Left renal pelvis (tissue), 4 donors: ENCODE data around the gene STON1. TPM values are rescaled to one million over a fixed set of nuclear protein-coding genes. Genes with fewer than 3 reads are reported as not detected.
A peak's percentile ranks its signal among the peaks of the same experiment; 100 is the strongest.
"Not testable (repeated sequence)": the region's sequence is repeated elsewhere in the genome, so short reads cannot be mapped to it uniquely, and the experiment has no call there.

ENCODE experiments used
- DNase-seq, 4 donors: peaks; one replicate each; pipeline ENCODE4 v3.0.0-alpha.2; 2013; ENCODE audit warnings: low read depth in 4 of 4, low spot score in 3 of 4
- polyA plus RNA-seq, 4 donors: library from polyadenylated mRNA; unstranded; fragments of 120-200 nt; gene quantifications; one replicate each; pipeline ENCODE4 v1.2.1, GENCODE V29; 2013; ENCODE audit not compliant: insufficient read length in 4 of 4

The STON1 gene
- polyA plus RNA-seq, 4 donors, result 22.8 to 42.7 (median 35.6) TPM

- no peak for DNase-seq
Observed at GRCh38 chr2:48568547-48568946, 38.6 kb downstream of the STON1 start.

GRCh38 chr2:48569433-48569832, 39.5 kb downstream of the STON1 start:
- no peak for DNase-seq

DNA sequence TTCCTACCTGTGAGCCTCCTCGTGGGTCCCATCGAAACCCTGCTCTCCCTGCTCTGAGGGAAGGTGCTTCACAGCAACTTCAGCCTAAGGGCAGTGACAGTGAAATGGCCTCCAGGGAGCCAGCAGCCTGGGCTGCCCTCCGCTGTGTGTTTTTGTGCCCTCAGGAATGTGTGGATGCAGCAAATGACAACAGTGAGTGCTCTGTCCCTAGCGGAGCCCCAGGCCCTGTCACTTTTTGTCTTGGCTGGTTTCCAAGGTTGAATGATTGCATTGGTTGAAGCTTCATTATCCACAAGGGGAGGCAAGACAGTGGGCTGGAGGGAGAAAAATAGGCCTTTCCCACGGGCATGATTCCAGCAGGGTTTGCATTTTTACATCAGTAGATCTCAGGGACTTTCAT, 42.9 kb downstream of the STON1 start:
- DNase-seq, result no peak

DNA sequence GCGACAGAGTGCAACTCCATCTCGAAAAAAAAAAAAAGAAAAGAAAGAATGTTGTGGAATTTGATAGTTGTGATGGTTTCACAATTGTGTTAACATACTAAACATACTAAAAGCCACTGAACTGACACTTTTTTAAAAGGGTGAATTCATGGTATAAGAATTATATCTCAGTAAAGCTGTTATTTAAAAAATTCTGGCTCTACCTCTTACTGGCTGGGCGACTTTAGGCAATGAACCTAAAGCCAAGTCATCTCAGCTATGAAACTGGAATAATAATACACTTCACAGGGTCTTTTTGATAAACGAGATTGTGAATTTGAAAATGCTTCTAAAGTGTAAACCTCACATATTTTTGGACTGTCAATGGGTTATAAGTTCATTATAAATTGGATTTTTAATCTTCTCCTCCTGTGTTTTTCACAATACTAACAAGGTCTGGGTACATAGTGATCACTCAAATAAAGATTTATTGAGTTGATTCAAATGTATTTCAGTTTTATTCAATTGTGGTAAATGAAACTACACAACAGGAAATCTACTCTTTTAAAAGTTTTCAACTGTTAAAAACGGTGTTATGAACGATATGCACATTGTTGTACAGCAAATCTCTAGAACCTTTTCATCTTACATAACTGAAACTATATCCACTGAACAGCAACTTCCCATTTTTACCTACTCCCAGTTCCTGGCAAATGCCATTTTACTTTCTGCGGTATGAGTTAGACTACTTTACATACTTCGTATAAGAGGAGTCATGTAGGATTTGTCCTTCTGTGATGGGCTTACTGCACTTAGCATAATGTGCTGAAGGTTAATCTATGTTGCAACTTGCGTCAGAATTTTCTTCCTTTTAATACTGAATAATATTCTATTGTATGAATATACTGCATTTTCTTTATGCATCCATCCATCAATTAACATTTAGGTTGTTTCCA, 44.7 kb downstream of the STON1 start:
- DNase-seq, result no peak

- no peak for DNase-seq
Observed at GRCh38 chr2:48578313-48578712, 48.4 kb downstream of the STON1 start.

DNA sequence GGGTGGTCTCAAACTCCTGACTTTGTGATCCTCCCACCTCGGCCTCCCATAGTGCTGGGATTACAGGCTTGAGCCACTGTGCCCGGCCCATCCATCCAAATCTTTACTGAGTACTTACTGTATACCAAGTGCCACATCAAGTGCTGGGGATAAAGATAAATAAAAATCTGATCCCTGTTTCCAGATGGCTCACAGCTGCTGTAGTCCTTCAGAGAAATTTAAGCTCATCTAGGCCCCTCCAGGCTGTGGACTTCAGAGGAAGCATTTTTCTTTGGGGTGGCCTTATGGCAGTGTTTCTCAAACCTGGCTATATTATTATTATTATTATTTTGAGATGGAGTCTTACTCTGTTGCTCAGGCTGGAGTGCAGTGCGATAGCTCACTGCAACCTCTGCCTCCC, 54.0 kb downstream of the STON1 start:
- DNase-seq, result no peak

GRCh38 chr2:48584551-48584950, 54.6 kb downstream of the STON1 start:
- no peak for DNase-seq

GRCh38 chr2:48586433-48586832, 56.5 kb downstream of the STON1 start:
- no peak for DNase-seq

- DNase-seq, result no peak
Observed at GRCh38 chr2:48587560-48587959, 57.6 kb downstream of the STON1 start.

- no peak for DNase-seq
Observed at GRCh38 chr2:48587961-48588360, 58.0 kb downstream of the STON1 start.

DNA sequence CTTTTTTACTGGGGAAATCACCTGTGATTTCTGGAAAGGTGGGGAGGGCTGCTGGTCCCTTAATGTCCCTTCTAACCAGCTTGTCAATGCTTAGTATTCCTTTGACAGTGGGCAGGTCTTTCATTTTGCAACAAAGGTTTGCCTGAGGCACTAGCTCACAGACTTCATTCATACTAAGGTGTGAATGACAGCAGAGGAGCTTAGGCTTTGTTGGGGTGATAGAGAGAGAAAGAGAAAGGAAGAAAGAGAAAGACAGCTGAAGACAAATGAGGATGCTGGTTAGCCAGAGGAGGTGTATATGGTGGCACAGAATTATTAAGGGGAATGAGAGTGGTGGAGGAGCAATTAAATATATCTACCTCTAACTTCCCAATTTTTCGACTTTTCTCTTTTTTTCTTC, 58.8 kb downstream of the STON1 start:
- no peak for DNase-seq

DNA sequence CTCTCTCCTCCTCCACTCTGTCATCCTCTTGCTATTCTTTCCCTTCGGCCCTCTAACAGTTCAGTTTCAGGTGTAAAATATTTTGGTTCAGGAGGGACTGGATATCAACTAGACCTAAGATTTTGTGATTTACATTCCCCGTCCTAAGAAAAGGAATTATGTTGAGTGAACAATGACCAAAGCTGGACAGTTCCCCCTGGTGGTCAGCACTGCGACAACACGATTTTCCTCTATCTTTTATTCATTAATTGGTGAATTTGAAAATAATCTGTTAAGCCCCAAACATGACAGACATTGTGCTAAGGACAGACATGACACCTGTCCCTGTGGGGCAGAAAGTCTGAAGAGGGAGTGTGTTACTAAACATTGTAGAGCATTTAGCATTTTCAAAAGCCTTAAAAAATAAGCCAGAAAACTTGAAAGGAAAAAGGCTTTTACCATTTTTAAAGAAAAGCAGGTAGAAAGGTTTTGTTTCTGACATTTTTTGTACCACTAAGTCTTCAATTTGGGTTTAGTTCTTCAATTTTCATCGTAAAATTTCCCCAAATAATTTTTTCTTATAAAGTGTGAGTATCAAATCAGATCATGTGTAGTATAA, 59.3 kb downstream of the STON1 start:
- no peak for DNase-seq

GRCh38 chr2:48590017-48590416, 60.1 kb downstream of the STON1 start:
- no peak for DNase-seq

GRCh38 chr2:48592067-48592466, 62.1 kb downstream of the STON1 start:
- DNase-seq, result no peak

- not testable (repeated sequence) for DNase-seq
Observed at GRCh38 chr2:48596751-48597150, 66.8 kb downstream of the STON1 start.

DNA sequence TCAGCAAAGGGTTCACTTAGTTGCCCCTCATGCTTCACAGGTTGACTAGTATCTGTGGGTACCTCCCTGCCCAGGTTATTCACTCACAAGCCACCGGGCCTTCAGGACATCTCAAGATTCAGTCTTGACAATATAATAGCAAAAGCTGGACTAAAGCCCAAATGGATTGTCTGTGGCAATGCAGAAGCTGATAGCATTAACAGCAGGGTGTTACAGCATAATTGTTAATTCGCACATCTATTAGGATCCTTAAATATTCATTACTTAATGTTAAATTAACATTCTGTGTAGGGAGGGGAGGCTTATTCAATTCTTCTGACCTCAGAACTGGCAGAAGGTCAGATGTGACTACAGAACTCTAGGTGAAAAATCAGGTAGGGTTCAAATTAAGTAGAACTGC, 67.5 kb downstream of the STON1 start:
- DNase-seq, result no peak

DNA sequence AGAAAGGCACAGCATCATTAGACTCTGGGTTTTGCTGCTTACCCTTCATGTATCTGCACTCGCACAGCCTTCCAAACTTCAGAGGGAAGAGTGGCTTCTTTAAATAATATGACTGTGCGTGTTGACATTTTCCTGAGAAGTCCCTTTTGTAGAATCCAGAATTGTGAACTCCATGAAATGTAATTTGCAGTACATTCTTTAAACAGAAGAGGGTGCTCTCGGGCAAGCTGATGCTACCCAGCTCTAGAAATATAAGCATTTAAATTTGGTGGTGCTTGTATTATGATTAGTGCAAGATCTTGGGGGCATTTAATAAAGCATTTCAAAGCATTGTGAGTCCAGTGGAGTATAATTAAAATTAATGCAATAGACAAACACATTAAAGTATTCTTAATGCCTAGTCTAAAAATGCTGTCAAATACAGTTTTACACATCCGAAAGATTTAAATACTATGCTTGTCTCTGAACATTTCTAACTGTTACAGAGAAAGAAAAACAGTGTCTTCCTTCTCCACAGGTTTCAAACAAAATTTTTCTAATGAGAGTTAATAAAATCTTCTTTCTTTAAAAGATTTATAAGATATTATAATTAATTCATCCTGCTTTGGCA, 70.4 kb downstream of the STON1 start:
- peak in 1 of 4 donors; percentile 37 for DNase-seq

DNA sequence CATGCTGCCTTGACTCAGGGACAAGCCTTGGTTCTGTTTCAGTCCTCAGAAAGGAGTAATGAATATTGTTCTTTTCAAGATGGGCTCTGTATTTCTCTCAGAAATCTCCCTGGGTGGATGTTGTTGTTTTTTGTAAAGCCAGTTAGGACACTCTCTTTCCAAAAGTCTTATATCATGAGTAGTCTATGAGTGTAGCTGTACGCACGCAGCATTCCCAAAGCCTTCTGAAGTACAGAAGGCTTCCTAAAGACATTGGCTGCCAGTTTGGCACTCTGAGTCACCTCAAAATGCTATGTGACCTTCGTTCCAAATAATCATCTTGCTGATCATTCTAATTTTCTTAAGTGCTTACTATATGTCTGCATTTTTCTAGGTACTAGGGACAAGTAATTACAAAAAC, 71.0 kb downstream of the STON1 start:
- DNase-seq, result no peak

DNA sequence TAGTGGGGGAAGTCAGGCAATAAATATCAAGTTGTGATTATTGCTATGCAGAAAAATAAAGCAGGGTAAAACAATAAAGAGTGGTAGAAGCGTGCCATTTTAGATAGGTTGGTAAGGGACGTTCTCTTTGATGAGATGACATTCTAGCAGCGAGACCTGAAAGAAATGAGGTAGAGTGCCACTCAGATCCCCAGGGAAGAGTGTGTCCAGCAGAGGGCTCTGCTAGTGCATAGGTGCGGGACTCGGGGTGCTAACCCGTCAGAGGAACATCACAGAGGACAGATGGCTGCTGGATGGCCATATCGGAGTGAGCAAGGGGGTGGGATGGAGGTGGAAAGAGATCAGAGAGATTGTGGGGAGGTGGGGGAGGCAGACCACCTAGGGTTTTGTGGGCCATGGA, 71.4 kb downstream of the STON1 start:
- no peak for DNase-seq

- no peak for DNase-seq
Observed at GRCh38 chr2:48605482-48606175, 75.7 kb downstream of the STON1 start.
